Measurements from ENCODE around the gene SPARCL1.

DNA sequence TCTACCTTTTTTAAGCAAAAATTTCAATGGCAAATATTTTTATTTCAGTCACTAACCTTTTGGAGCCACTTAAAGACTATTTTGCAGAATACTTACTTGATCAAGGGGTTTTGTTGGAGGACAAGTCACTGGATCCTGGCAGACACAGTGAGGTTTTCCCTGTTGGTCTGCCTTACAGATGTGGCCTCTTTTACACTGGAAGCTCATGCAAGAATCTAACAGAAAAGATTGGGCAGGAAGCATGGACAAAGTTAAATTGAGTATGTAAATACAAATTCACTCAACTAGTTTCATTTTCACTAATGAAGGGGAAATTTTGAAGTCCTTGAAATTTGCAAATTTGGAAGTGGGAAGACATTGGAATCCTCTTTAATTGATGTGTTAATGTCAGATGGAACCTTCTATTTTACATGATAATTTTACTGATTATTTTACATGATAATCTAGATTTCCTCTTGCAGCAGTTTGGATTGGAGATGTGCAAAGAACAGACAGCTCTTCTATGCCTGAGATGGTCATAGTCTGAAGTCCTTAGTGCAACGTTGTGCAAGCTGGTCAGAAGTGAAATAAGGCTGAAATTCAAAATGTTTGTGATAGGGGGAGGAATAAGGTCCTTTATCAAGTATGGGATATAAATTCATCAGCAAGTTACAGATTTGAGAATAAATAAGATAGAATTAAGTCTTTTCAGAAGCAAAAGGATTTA lies 38.4 kb downstream of the SPARCL1 start:
- TF ChIP-seq, protein P1, sequence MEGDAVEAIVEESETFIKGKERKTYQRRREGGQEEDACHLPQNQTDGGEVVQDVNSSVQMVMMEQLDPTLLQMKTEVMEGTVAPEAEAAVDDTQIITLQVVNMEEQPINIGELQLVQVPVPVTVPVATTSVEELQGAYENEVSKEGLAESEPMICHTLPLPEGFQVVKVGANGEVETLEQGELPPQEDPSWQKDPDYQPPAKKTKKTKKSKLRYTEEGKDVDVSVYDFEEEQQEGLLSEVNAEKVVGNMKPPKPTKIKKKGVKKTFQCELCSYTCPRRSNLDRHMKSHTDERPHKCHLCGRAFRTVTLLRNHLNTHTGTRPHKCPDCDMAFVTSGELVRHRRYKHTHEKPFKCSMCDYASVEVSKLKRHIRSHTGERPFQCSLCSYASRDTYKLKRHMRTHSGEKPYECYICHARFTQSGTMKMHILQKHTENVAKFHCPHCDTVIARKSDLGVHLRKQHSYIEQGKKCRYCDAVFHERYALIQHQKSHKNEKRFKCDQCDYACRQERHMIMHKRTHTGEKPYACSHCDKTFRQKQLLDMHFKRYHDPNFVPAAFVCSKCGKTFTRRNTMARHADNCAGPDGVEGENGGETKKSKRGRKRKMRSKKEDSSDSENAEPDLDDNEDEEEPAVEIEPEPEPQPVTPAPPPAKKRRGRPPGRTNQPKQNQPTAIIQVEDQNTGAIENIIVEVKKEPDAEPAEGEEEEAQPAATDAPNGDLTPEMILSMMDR (IDR thresholded peaks at IDR 0.05): no peak
- TF ChIP-seq EZH2 (IDR thresholded peaks at IDR 0.05; ENCODE audit: borderline replicate concordance, insufficient read depth, low read depth, low read length, poor library complexity, severe bottlenecking): no peak

All from B cell (primary cell).